ENCODE results near the gene WSCD1. TPM values are rescaled to one million over a fixed set of nuclear protein-coding genes. Genes with fewer than 3 reads are reported as not detected.

WSCD1 gene
- polyA plus RNA-seq, 1 donor from 2014 or later, result 9.5 TPM

- H3K9me3 ChIP-seq (ENCODE audit: low read length), result no peaks in the 10 kb centered on the region
- no peaks in the 10 kb centered on the region for H4K20me1 ChIP-seq (ENCODE audit: insufficient read depth)
- no peaks in the 10 kb centered on the region for H3K27me3 ChIP-seq (ENCODE audit: insufficient read depth, low read depth, low read length)
- no peak overlapping the region for H3K9ac ChIP-seq (ENCODE audit: low read length)
- no peak overlapping the region for H3K4me2 ChIP-seq (ENCODE audit: low read length)
- H2AFZ ChIP-seq (ENCODE audit: low read depth, low read length), result no peak overlapping the region
- no peaks in the 10 kb centered on the region for H3K79me2 ChIP-seq (replicated peaks; ENCODE audit: insufficient read depth, low read length)
- no peak overlapping the region for H3K27ac ChIP-seq (ENCODE audit: low read length)
- H3K4me3 ChIP-seq (ENCODE audit: low read length), result no peak overlapping the region
- TF ChIP-seq CTCF (IDR thresholded peaks at IDR 0.05; ENCODE audit: poor library complexity, severe bottlenecking) (no peak), MXI1 (conservative IDR thresholded peaks at IDR 0.05; ENCODE audit: poor library complexity, severe bottlenecking) (no peak)
- no peaks in the 10 kb centered on the region for H3K36me3 ChIP-seq (ENCODE audit: insufficient read depth, low read length)
- H3F3A ChIP-seq (ENCODE audit: insufficient read depth, low read length, poor library complexity, severe bottlenecking), result no peaks in the 10 kb centered on the region
- no peaks in the 10 kb centered on the region for H3K9me2 ChIP-seq (ENCODE audit: insufficient read depth, low read length)
Observed at GRCh38 chr17:6157716-6158115, 87.5 kb downstream of the WSCD1 start.

GRCh38 chr17:6159541-6160231 is 89.5 kb downstream of the WSCD1 start:
- Histone ChIP-seq H4K20me1 (ENCODE audit: insufficient read depth) (no peaks in the 10 kb centered on the region), H3K4me2 (ENCODE audit: low read length) (no peak overlapping the region), H3K27me3 (ENCODE audit: insufficient read depth, low read depth, low read length) (no peaks in the 10 kb centered on the region), H3K36me3 (ENCODE audit: insufficient read depth, low read length) (no peaks in the 10 kb centered on the region), H3F3A (ENCODE audit: insufficient read depth, low read length, poor library complexity, severe bottlenecking) (no peaks in the 10 kb centered on the region), H3K4me3 (ENCODE audit: low read length) (no peak overlapping the region), H3K27ac (ENCODE audit: low read length) (no peak overlapping the region), H2AFZ (ENCODE audit: low read depth, low read length) (no peak overlapping the region), H3K79me2 (replicated peaks; ENCODE audit: insufficient read depth, low read length) (no peaks in the 10 kb centered on the region), H3K9me2 (ENCODE audit: insufficient read depth, low read length) (no peaks in the 10 kb centered on the region), H3K9me3 (ENCODE audit: low read length) (no peaks in the 10 kb centered on the region), H3K9ac (ENCODE audit: low read length) (no peak overlapping the region)
- no peak for TF ChIP-seq TAF1 (IDR thresholded peaks at IDR 0.05; ENCODE audit: low read depth)
- no peak for TF ChIP-seq POLR2AphosphoS5 (IDR thresholded peaks at IDR 0.05)
- no peak for TF ChIP-seq CTCF (IDR thresholded peaks at IDR 0.05; ENCODE audit: poor library complexity, severe bottlenecking)

GRCh38 chr17:6160232-6160555 is 90.0 kb downstream of the WSCD1 start:
- TF ChIP-seq SMC3 (conservative IDR thresholded peaks at IDR 0.05; ENCODE audit: poor library complexity), result no peak
- TF ChIP-seq CTCF (IDR thresholded peaks at IDR 0.05; ENCODE audit: poor library complexity, severe bottlenecking), result no peak
- TF ChIP-seq POLR2AphosphoS5 (IDR thresholded peaks at IDR 0.05), result no peak
- no peak for TF ChIP-seq EP300 (conservative IDR thresholded peaks at IDR 0.05; ENCODE audit: poor library complexity, severe bottlenecking)
- no peak for TF ChIP-seq EZH2 (IDR thresholded peaks at IDR 0.05; ENCODE audit: borderline replicate concordance, insufficient read depth, low read length, poor library complexity, severe bottlenecking)
- no peak for TF ChIP-seq TAF1 (IDR thresholded peaks at IDR 0.05; ENCODE audit: low read depth)
- TF ChIP-seq MXI1 (conservative IDR thresholded peaks at IDR 0.05; ENCODE audit: poor library complexity, severe bottlenecking), result no peak
- no peak for TF ChIP-seq REST (IDR thresholded peaks at IDR 0.05; ENCODE audit: borderline replicate concordance)
- H3K27ac ChIP-seq (ENCODE audit: low read length), result no peak overlapping the region
- no peak overlapping the region for H3K4me3 ChIP-seq (ENCODE audit: low read length)
- H3K4me2 ChIP-seq (ENCODE audit: low read length), result no peak overlapping the region
- H2AFZ ChIP-seq (ENCODE audit: low read depth, low read length), result no peak overlapping the region
- no peaks in the 10 kb centered on the region for H3K79me2 ChIP-seq (replicated peaks; ENCODE audit: insufficient read depth, low read length)
- no peaks in the 10 kb centered on the region for H3F3A ChIP-seq (ENCODE audit: insufficient read depth, low read length, poor library complexity, severe bottlenecking)
- H3K9me3 ChIP-seq (ENCODE audit: low read length), result no peaks in the 10 kb centered on the region
- no peaks in the 10 kb centered on the region for H4K20me1 ChIP-seq (ENCODE audit: insufficient read depth)
- no peaks in the 10 kb centered on the region for H3K9me2 ChIP-seq (ENCODE audit: insufficient read depth, low read length)
- H3K36me3 ChIP-seq (ENCODE audit: insufficient read depth, low read length), result no peaks in the 10 kb centered on the region
- H3K27me3 ChIP-seq (ENCODE audit: insufficient read depth, low read depth, low read length), result no peaks in the 10 kb centered on the region
- H3K9ac ChIP-seq (ENCODE audit: low read length), result no peak overlapping the region

All from neural cell (in vitro differentiated cells).